Measurements from ENCODE around the gene HOXA4.

The HOXA4 gene

DNA sequence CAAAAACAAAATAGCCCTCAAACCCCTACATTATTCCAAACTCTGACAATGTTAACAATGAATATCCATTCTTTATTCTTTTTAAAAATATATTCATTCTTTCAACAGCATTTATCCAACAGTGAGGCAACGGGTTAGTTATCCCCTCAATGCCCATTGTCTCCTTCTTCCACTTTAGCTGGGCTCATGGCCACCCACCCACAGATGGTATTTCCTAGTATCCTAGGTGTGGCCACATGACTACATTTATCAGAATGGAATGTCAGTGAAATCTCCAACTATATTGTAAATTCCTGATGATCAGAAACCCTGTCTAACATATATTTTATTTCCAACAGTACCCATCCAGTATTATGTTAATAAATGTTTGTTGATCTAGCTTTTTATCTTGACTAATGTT lies 48.4 kb downstream of the HOXA4 start:
- TF ChIP-seq, protein P1, sequence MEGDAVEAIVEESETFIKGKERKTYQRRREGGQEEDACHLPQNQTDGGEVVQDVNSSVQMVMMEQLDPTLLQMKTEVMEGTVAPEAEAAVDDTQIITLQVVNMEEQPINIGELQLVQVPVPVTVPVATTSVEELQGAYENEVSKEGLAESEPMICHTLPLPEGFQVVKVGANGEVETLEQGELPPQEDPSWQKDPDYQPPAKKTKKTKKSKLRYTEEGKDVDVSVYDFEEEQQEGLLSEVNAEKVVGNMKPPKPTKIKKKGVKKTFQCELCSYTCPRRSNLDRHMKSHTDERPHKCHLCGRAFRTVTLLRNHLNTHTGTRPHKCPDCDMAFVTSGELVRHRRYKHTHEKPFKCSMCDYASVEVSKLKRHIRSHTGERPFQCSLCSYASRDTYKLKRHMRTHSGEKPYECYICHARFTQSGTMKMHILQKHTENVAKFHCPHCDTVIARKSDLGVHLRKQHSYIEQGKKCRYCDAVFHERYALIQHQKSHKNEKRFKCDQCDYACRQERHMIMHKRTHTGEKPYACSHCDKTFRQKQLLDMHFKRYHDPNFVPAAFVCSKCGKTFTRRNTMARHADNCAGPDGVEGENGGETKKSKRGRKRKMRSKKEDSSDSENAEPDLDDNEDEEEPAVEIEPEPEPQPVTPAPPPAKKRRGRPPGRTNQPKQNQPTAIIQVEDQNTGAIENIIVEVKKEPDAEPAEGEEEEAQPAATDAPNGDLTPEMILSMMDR (IDR thresholded peaks at IDR 0.05; ENCODE audit: low read depth, low read length, missing control alignments) = no peak
- DNase-seq (ENCODE audit: extremely low read depth, low read depth) = no peak
- no peak overlapping the region for H3K4me3 ChIP-seq (replicated peaks; ENCODE audit: low read depth, low read length)

- DNase-seq (ENCODE audit: extremely low read depth, low read depth) = no peak
- TF ChIP-seq, protein P1 (IDR thresholded peaks at IDR 0.05; ENCODE audit: low read depth, low read length, missing control alignments) = no peak
- no peak overlapping the region for H3K4me3 ChIP-seq (replicated peaks; ENCODE audit: low read depth, low read length)
Observed at GRCh38 chr7:27080844-27081436, 49.6 kb downstream of the HOXA4 start.

DNA sequence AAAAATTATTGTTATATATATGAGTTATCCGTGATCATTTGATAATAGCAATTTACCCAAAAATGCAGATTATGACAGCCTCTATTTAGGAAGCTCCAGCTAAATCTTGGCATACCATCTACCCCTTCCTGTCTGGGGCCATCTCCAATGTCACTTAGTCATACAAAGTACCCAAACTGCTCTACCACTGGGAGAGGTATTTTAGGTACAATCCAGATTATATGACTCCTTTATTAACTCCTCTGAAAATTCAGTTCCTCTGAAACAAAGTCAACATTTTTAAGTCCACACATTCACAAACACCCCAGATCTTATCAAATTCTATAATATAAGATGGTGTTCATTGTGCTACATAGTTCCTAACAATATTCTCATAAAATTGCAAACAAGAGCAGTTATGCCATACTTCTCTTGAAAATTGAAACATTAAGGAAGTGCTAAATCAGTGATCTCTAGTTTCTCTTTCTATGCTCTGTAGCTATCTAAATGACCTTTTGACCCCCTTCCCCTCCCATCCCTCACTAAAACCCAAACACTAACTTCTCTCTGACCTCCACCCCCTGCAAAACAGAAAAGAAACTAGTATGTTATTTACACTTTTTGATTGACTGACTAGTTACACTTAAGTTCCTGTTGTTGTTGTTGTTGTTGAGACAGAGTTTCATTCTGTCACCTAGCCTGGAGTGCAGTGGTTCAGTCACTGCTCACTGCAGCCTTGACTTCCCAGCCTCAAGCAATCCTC lies 51.2 kb downstream of the HOXA4 start:
- TF ChIP-seq, protein P1 (IDR thresholded peaks at IDR 0.05; ENCODE audit: low read depth, low read length, missing control alignments) = no peak
- DNase-seq (ENCODE audit: extremely low read depth, low read depth) = no peak
- no peak overlapping the region for H3K4me3 ChIP-seq (replicated peaks; ENCODE audit: low read depth, low read length)

GRCh38 chr7:27078616-27079233 lies 51.8 kb downstream of the HOXA4 start:
- no peak for DNase-seq (ENCODE audit: extremely low read depth, low read depth)
- no peak overlapping the region for H3K4me3 ChIP-seq (replicated peaks; ENCODE audit: low read depth, low read length)
- TF ChIP-seq, protein P1 (IDR thresholded peaks at IDR 0.05; ENCODE audit: low read depth, low read length, missing control alignments) = no peak

All from HFF-Myc (cell line).